Epithelial cell of proximal tubule (primary cell): ENCODE results near the gene AGT. TPM values are rescaled to one million over a fixed set of nuclear protein-coding genes. Genes with fewer than 3 reads are reported as not detected.
"Not testable (repeated sequence)": the region's sequence is repeated elsewhere in the genome, so short reads cannot be mapped to it uniquely, and the experiment has no call there.

Experiments
- DNase-seq: peaks from one replicate; pipeline ENCODE4 v3.0.0-alpha.2; 2011; ENCODE audit warnings: low read depth
- H3K4me3 ChIP-seq: 2 replicates; pipeline ENCODE4 v1.5.1; 2011; ENCODE audit warnings: low read depth, mild to moderate bottlenecking, low read length
- total RNA-seq: library from RNA; depleted of rRNA; stranded (reverse); fragments of >200 nt; gene quantifications from 2 replicates; pipeline ENCODE4 v1.2.3, GENCODE V29; 2015
- TF ChIP-seq, protein P1 (sequence below): conservative IDR thresholded peaks from 2 replicates; pipeline ENCODE4 v1.5.1; 2012; ENCODE audit warnings: low read depth, mild to moderate bottlenecking, low read length

Gene AGT
- total RNA-seq, 1 donor from 2014 or later: 3.2 TPM

DNA sequence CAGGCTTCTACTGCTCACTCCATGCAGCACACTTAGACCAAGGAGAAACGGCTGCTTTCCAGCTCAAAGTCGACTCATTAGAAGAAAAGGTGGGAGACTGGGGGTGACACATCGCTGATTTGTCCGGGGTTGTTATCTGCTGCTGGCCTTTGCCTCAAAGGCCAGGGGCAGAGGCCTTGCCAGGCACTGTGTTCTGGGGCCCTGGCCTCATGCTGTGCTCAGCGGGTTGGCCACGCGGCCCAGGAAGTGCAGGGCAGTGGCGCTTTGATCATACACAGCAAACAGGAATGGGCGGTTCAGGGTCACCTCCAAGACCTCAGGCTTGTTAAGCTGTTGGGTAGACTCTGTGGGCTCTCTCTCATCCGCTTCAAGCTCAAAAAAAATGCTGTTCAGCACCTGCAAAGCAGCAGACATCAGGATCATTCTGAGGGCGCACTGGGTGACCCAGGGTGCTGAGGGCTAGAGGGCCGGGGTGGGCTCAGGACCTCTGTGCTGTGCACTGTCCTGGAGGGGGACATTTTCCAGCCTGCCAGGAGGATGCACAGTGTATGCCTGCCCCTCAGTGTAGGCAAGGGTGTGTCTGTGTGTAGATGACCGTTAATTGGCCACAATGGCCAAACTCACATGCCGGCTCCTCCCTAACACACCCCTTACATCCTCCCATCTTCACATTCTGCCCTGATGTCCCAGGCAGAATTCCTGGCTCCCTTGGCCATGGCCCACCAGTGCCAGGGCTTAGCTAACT is 10.8 kb downstream of the AGT start:
- H3K4me3 ChIP-seq: no peak overlapping the region
- no peak for DNase-seq
- TF ChIP-seq, protein P1, sequence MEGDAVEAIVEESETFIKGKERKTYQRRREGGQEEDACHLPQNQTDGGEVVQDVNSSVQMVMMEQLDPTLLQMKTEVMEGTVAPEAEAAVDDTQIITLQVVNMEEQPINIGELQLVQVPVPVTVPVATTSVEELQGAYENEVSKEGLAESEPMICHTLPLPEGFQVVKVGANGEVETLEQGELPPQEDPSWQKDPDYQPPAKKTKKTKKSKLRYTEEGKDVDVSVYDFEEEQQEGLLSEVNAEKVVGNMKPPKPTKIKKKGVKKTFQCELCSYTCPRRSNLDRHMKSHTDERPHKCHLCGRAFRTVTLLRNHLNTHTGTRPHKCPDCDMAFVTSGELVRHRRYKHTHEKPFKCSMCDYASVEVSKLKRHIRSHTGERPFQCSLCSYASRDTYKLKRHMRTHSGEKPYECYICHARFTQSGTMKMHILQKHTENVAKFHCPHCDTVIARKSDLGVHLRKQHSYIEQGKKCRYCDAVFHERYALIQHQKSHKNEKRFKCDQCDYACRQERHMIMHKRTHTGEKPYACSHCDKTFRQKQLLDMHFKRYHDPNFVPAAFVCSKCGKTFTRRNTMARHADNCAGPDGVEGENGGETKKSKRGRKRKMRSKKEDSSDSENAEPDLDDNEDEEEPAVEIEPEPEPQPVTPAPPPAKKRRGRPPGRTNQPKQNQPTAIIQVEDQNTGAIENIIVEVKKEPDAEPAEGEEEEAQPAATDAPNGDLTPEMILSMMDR: no peak

DNA sequence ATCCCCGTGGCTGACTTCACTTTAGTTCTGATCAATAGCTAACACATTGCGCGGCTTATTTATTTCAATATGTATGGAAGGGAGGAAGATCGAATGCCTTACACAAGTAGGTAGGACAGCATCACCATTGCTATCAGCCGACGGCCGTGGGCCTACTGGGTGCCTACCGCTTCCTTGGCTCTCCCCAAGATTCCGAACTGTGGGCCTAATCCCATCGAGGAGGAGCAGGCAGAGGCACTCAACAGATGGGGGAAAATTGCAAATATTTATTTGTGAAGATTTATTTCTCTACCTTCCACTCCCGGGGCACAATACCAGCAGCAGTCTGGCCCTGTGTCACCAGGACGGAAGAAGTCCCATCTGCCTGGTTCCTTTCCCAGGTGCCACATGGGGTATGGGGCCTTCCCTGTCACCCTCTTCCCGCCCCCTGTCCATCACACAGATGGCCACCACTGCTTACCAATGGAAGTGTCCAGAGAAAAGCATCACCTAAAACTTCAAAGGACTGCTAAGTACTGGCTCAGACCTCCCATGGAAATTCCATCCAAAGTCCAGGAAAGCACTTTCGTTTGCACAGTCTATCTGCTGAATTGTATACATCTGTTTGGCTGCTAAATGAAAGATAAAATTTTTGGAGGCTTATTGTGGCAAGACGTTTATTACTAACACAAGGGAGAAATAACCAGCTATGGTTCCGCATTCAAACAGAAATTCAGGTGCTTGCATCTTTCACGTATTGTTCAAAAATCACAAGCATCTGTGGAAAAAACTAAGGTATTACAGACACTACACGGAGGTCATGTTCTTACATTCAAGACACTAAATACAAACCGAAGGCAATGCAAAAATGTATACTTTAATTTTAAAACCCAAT is 11.8 kb downstream of the AGT start:
- TF ChIP-seq, protein P1: no peak
- no peak for DNase-seq

DNA sequence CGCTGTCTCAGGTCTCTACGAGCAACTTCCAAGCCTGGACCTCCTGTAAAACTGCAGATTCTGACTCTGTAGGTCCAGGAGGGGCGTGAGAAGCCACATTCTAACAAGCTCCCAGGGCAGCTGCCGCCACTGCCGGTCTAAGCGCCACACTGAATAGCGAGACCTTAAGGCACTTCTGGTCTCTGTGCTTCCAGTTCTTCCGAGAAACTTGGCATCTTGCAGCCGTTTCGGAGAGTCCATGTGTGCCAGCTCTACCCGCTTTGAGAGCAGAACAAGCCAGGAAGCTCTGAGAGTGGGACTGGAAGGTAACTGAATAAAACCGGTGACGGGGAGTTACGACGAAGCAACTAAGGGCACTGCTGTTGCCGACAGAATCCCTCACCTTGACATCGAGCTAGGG is 12.5 kb downstream of the AGT start:
- TF ChIP-seq, protein P1: no peak
- H3K4me3 ChIP-seq: no peak overlapping the region
- no peak for DNase-seq

More for the DNA sequence above, 11.8 kb downstream of the AGT start:
- no peak overlapping the region for H3K4me3 ChIP-seq

DNA sequence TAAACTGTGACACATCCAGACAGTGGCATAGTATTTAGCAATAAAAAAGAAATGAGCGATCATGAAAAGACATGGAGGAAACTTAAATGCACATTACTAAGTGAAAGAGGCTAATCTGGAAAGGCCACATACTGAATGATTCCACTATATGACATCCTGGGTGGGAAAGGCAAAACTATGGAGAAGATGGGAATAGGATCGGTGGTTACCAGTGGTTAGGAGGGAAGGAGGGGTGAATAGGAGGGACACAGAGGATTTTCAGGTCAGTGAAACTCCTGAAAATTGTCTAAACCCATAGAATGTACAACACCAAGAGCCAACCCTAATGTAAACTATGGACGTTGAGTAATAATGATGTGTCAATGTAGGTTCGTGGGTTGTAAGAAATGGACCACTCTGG is 13.8 kb downstream of the AGT start:
- TF ChIP-seq, protein P1: no peak
- no peak for DNase-seq
- no peak overlapping the region for H3K4me3 ChIP-seq

DNA sequence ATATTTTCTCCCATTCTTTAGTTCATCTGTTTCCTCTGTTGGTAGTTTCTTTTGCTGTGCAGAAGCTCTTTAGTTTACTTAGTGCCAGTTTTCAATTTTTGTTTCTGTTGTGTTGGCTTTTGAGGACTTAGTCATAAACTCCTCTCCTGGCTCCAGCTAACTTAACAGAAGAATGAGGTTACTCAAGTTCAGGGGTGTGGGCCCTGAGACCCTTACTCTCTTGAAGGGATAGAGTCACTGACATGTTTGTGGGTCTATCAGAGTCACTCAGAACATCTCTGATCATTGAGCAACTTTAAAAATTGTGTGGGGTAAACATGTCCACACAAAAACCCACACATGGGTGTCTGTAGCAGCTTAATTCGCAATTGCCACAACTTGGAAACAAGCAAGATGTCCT is 14.2 kb downstream of the AGT start:
- TF ChIP-seq, protein P1: no peak
- H3K4me3 ChIP-seq: no peak overlapping the region
- DNase-seq: no peak

DNA sequence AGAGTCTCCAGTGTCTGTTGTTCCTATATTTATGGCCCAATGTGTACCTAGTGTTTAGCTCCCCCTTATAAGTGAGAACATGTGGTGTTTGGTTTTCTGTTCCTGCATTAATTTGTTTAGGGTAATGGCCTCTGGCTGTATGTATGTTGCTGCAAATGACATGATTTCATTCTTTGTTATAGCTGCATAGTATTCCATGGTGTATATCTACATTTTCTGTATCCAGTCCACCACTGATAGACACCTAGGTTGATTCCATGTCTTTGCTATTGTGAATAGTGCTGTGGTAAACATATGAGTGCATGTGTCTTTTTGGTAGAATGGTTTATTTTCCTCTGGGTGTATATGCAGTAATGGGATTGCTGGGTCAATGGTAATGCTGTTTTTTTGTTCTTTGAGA is 15.0 kb downstream of the AGT start:
- H3K4me3 ChIP-seq, DNase-seq: not testable (repeated sequence)

DNA sequence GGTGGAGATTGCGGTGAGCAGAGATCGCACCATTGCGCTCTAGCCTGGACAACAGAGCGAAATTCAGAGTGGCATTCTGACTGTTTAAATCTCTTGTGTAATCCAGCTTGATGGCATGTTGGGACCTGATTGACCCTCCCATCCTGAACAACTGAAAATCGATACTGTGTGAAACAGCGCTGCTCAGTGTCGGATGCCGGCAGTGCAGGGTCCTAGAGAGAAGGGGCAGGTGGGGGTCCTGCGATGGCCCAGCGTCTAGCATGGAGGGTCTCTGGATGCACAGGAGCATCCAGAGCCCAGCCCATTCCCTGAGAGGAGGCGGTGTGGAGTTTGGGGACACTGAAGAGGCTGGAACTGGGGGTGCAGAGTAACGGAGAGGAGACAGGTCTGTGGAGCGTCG is 15.8 kb downstream of the AGT start:
- DNase-seq: no peak
- H3K4me3 ChIP-seq: no peak overlapping the region
- TF ChIP-seq, protein P1: no peak
